NT2/D1 (cell line): Measurements from ENCODE around the gene CC2D2A.

Experiments
- DNase-seq: peaks from one replicate; pipeline ENCODE4 v3.0.0-alpha.2; 2011; ENCODE audit warnings: low read depth, low spot score
- H3K27me3 ChIP-seq: 2 replicates; pipeline ENCODE4 v1.6.0; 2011; ENCODE audit warnings: mild to moderate bottlenecking; ENCODE audit not compliant: insufficient read length, insufficient read depth
- H3K36me3 ChIP-seq: 2 replicates; pipeline ENCODE4 v1.6.1; 2011; ENCODE audit warnings: mild to moderate bottlenecking, low read length, mixed read lengths; ENCODE audit not compliant: insufficient read depth, insufficient read length
- H3K4me1 ChIP-seq: 2 replicates; pipeline ENCODE4 v1.5.1; 2011; ENCODE audit not compliant: insufficient read depth, insufficient read length
- H3K4me3 ChIP-seq: 2 replicates; pipeline ENCODE4 v1.5.1; 2011; ENCODE audit warnings: low read depth; ENCODE audit not compliant: insufficient read length
- H3K9ac ChIP-seq: 2 replicates; pipeline ENCODE4 v1.6.0; 2011; ENCODE audit warnings: low read depth; ENCODE audit not compliant: insufficient read length
- H3K9me3 ChIP-seq: 2 replicates; pipeline ENCODE4 v1.5.1; 2011; ENCODE audit warnings: mild to moderate bottlenecking, low read length; ENCODE audit not compliant: insufficient read depth
- SUZ12 ChIP-seq: IDR thresholded peaks from 2 replicates; pipeline ENCODE4 v1.6.1; 2011; ENCODE audit not compliant: insufficient read length, insufficient read depth; ENCODE audit errors: extremely low read depth
- YY1 ChIP-seq: IDR thresholded peaks from 2 replicates; pipeline ENCODE4 v1.6.1; 2011; ENCODE audit not compliant: insufficient read length, insufficient read depth
- ZNF274 ChIP-seq: IDR thresholded peaks from 2 replicates; pipeline ENCODE4 v1.6.1; 2011; ENCODE audit warnings: mild to moderate bottlenecking, low read depth, low read length

Gene CC2D2A

GRCh38 chr4:15466596-15466995 lies 3.1 kb upstream of the CC2D2A start:
- TF ChIP-seq YY1 (no peak), SUZ12 (no peak), ZNF274 (no peak)
- DNase-seq = no peak
- no peak overlapping the region for H3K9ac ChIP-seq

GRCh38 chr4:15470128-15470475 lies 420 bp downstream of the CC2D2A start:
- H3K4me3 ChIP-seq = peak overlapping the region; percentile 33

More at GRCh38 chr4:15466596-15466995, 3.1 kb upstream of the CC2D2A start:
- no peak overlapping the region for H3K4me3 ChIP-seq
- H3K9me3 ChIP-seq = no peaks in the 10 kb centered on the region; the same call in 1 of the 2 replicates
- no peaks in the 10 kb centered on the region for H3K36me3 ChIP-seq
- no peaks in the 10 kb centered on the region for H3K27me3 ChIP-seq
- no peaks in the 10 kb centered on the region for H3K4me1 ChIP-seq

GRCh38 chr4:15476396-15476795 lies 6.7 kb downstream of the CC2D2A start:
- Histone ChIP-seq H3K9me3 (no peaks in the 10 kb centered on the region), H3K9ac (no peak overlapping the region), H3K4me1 (no peaks in the 10 kb centered on the region), H3K36me3 (peaks cover 10% of the 10 kb centered on the region), H3K27me3 (no peaks in the 10 kb centered on the region), H3K4me3 (no peak overlapping the region)
- DNase-seq = no peak
- TF ChIP-seq ZNF274 (no peak), SUZ12 (no peak), YY1 (no peak)

More at GRCh38 chr4:15470128-15470475, 420 bp downstream of the CC2D2A start:
- Histone ChIP-seq H3K9ac (peak overlapping the region; percentile 66), H3K27me3 (no peaks in the 10 kb centered on the region), H3K9me3 (no peaks in the 10 kb centered on the region), H3K36me3 (no peaks in the 10 kb centered on the region), H3K4me1 (no peaks in the 10 kb centered on the region)
- no peak for DNase-seq
- TF ChIP-seq SUZ12 (no peak), YY1 (no peak), ZNF274 (no peak)

- H3K27me3 ChIP-seq = no peaks in the 10 kb centered on the region
- H3K4me3 ChIP-seq = no peak overlapping the region
- no peak for TF ChIP-seq SUZ12
- TF ChIP-seq ZNF274 = no peak
- no peak for TF ChIP-seq YY1
- no peak for DNase-seq
- H3K9ac ChIP-seq = no peak overlapping the region
- H3K9me3 ChIP-seq = no peaks in the 10 kb centered on the region
- H3K36me3 ChIP-seq = peaks cover 29% of the 10 kb centered on the region
- H3K4me1 ChIP-seq = no peaks in the 10 kb centered on the region
Observed at GRCh38 chr4:15478724-15479088, 9.0 kb downstream of the CC2D2A start.

- Histone ChIP-seq H3K9me3 (no peaks in the 10 kb centered on the region), H3K4me1 (no peaks in the 10 kb centered on the region), H3K4me3 (peak overlapping the region; percentile 50), H3K27me3 (no peaks in the 10 kb centered on the region), H3K36me3 (peaks cover 33% of the 10 kb centered on the region), H3K9ac (peak overlapping the region; percentile 81)
- TF ChIP-seq YY1 (peak; percentile 84), ZNF274 (no peak), SUZ12 (no peak)
- DNase-seq = peak; percentile 80
Observed at GRCh38 chr4:15479089-15479912, 9.6 kb downstream of the CC2D2A start.

- no peaks in the 10 kb centered on the region for H3K9me3 ChIP-seq
- H3K9ac ChIP-seq = peak overlapping the region; percentile 81
- no peak for TF ChIP-seq SUZ12
- TF ChIP-seq ZNF274 = no peak
- no peak for TF ChIP-seq YY1
- H3K4me1 ChIP-seq = no peaks in the 10 kb centered on the region
- H3K27me3 ChIP-seq = no peaks in the 10 kb centered on the region
- no peak for DNase-seq
- peak overlapping the region; percentile 50 for H3K4me3 ChIP-seq
- peaks cover 34% of the 10 kb centered on the region for H3K36me3 ChIP-seq
Observed at GRCh38 chr4:15479913-15480185, 10.2 kb downstream of the CC2D2A start.

- Histone ChIP-seq H3K4me3 (no peak overlapping the region), H3K9ac (no peak overlapping the region), H3K36me3 (peaks cover 34% of the 10 kb centered on the region), H3K9me3 (peaks cover 8% of the 10 kb centered on the region), H3K4me1 (no peaks in the 10 kb centered on the region), H3K27me3 (no peaks in the 10 kb centered on the region)
- no peak for TF ChIP-seq ZNF274
- TF ChIP-seq YY1 = no peak
- TF ChIP-seq SUZ12 = no peak
- DNase-seq = no peak
Observed at GRCh38 chr4:15481961-15482745, 12.5 kb downstream of the CC2D2A start.
